Measurements from ENCODE around the gene CEBPG. TPM values are rescaled to one million over a fixed set of nuclear protein-coding genes. Genes with fewer than 3 reads are reported as not detected.
A peak's percentile ranks its signal among the peaks of the same experiment; 100 is the strongest.

Gene CEBPG
- total RNA-seq, 3 donors from 2014 or later, result 47.8 to 68.5 (median 58.2) TPM

GRCh38 chr19:33427801-33428626, 54.5 kb downstream of the CEBPG start:
- no peak for TF ChIP-seq CTCF (IDR thresholded peaks at IDR 0.05)
- peak in 2 of 3 donors; percentile 4 to 29 for DNase-seq
- intact Hi-C loops (cut with DNase I, micrococcal nuclease), result no loop called here

GRCh38 chr19:33428627-33429125, 55.2 kb downstream of the CEBPG start:
- H3K9me3 ChIP-seq, result no peaks in the 10 kb centered on the region
- peak in 2 of 3 donors; percentile 3 to 4 for DNase-seq
- intact Hi-C loops (cut with DNase I, micrococcal nuclease), result no loop called here
- no peak for TF ChIP-seq CTCF (IDR thresholded peaks at IDR 0.05)
- no peak overlapping the region for H3K4me3 ChIP-seq
- no peaks in the 10 kb centered on the region for H3K4me1 ChIP-seq (ENCODE audit: low read depth)
- H3K36me3 ChIP-seq (ENCODE audit: low read depth), result no peaks in the 10 kb centered on the region
- ATAC-seq, result no peak

More at GRCh38 chr19:33427801-33428626, 54.5 kb downstream of the CEBPG start:
- no peak for ATAC-seq
- Histone ChIP-seq H3K36me3 (ENCODE audit: low read depth) (no peaks in the 10 kb centered on the region), H3K4me3 (no peak overlapping the region), H3K9me3 (no peaks in the 10 kb centered on the region), H3K4me1 (ENCODE audit: low read depth) (no peaks in the 10 kb centered on the region)

- TF ChIP-seq CTCF (IDR thresholded peaks at IDR 0.05), result no peak
- H3K4me1 ChIP-seq (ENCODE audit: low read depth), result no peaks in the 10 kb centered on the region
- H3K4me3 ChIP-seq, result no peak overlapping the region
- no peaks in the 10 kb centered on the region for H3K36me3 ChIP-seq (ENCODE audit: low read depth)
- DNase-seq (peak in 2 of 3 donors; percentile 16 to 28), ATAC-seq (no peak)
- H3K9me3 ChIP-seq, result no peaks in the 10 kb centered on the region
- intact Hi-C loops (cut with DNase I, micrococcal nuclease), result loop anchor here (5.0 kb wide), 1 partner anchor 342 kb away; no protein-coding TSS in a partner anchor
These were observed 56.6 kb downstream of the CEBPG start for GRCh38 chr19:33429891-33430673.

GRCh38 chr19:33430674-33431277, 57.3 kb downstream of the CEBPG start:
- no peaks in the 10 kb centered on the region for H3K4me1 ChIP-seq (ENCODE audit: low read depth)
- TF ChIP-seq CTCF (IDR thresholded peaks at IDR 0.05), result peak; percentile 49
- H3K9me3 ChIP-seq, result no peaks in the 10 kb centered on the region
- no peak overlapping the region for H3K4me3 ChIP-seq
- DNase-seq (peak; percentile 63 to 79 (median 79)), ATAC-seq (peak; percentile 86)
- intact Hi-C loops (cut with DNase I, micrococcal nuclease), result loop anchor here (5.0 kb wide), 1 partner anchor 342 kb away; no protein-coding TSS in a partner anchor
- H3K36me3 ChIP-seq (ENCODE audit: low read depth), result no peaks in the 10 kb centered on the region

GRCh38 chr19:33432015-33432414, 58.5 kb downstream of the CEBPG start:
- Histone ChIP-seq H3K9me3 (no peaks in the 10 kb centered on the region), H3K4me1 (ENCODE audit: low read depth) (no peaks in the 10 kb centered on the region), H3K36me3 (ENCODE audit: low read depth) (no peaks in the 10 kb centered on the region), H3K4me3 (no peak overlapping the region)
- no peak for TF ChIP-seq CTCF (IDR thresholded peaks at IDR 0.05)
- DNase-seq (peak in 2 of 3 donors; percentile 3 to 12), ATAC-seq (no peak)
- intact Hi-C loops (cut with DNase I, micrococcal nuclease), result loop anchor here (5.0 kb wide), 1 partner anchor 340 kb away; no protein-coding TSS in a partner anchor

Data from mucosa of descending colon (tissue), 3 donors.